Measurements from ENCODE around the gene MPDU1.

Gene MPDU1

GRCh38 chr17:7549401-7550055, 34.1 kb upstream of the MPDU1 start:
- Histone ChIP-seq H3K36me3 (ENCODE audit: insufficient read depth, low read length) (no peaks in the 10 kb centered on the region), H3K27me3 (ENCODE audit: insufficient read depth, low read length, poor library complexity) (peaks cover 5% of the 10 kb centered on the region), H3K9me3 (ENCODE audit: insufficient read depth, low read length, severe bottlenecking) (no peaks in the 10 kb centered on the region), H2AFZ (ENCODE audit: low read depth, low read length) (no peak overlapping the region), H3K4me3 (ENCODE audit: low read depth in 1 of 2, low read length in 2 of 2) (no peak overlapping the region), H4K20me1 (ENCODE audit: insufficient read depth, low read length) (no peaks in the 10 kb centered on the region), H3K4me1 (ENCODE audit: insufficient read depth, low read length) (peaks cover 53% of the 10 kb centered on the region), H3K79me2 (ENCODE audit: insufficient read depth, low read length) (no peaks in the 10 kb centered on the region), H3K4me2 (ENCODE audit: insufficient read depth, low read length) (peak overlapping the region; percentile 73), H3K27ac (ENCODE audit: low read length) (peak overlapping the region; percentile 45), H3K9ac (ENCODE audit: low read depth, low read length) (peak overlapping the region; percentile 60; the same call in 1 of the 2 replicates)
- no peak for DNase-seq
- TF ChIP-seq CTCF (IDR thresholded peaks at IDR 0.05; ENCODE audit: borderline replicate concordance, extremely low read depth, low read length, poor library complexity, severe bottlenecking) (no peak), EZH2 (IDR thresholded peaks at IDR 0.05; ENCODE audit: borderline replicate concordance, low read depth, low read length, severe bottlenecking) (no peak)
- no peak; the same call in 2 of the 3 replicates for ATAC-seq (ENCODE audit: insufficient read depth, low read depth)

GRCh38 chr17:7550344-7550743, 33.3 kb upstream of the MPDU1 start:
- DNase-seq (no peak), ATAC-seq (ENCODE audit: insufficient read depth, low read depth) (no peak)
- Histone ChIP-seq H2AFZ (ENCODE audit: low read depth, low read length) (no peak overlapping the region), H3K4me3 (ENCODE audit: low read depth in 1 of 2, low read length in 2 of 2) (no peak overlapping the region), H3K9me3 (ENCODE audit: insufficient read depth, low read length, severe bottlenecking) (no peaks in the 10 kb centered on the region), H3K4me2 (ENCODE audit: insufficient read depth, low read length) (no peak overlapping the region), H3K27ac (ENCODE audit: low read length) (peak overlapping the region; percentile 23), H3K9ac (ENCODE audit: low read depth, low read length) (no peak overlapping the region), H3K36me3 (ENCODE audit: insufficient read depth, low read length) (no peaks in the 10 kb centered on the region), H3K79me2 (ENCODE audit: insufficient read depth, low read length) (no peaks in the 10 kb centered on the region), H3K27me3 (ENCODE audit: insufficient read depth, low read length, poor library complexity) (peaks cover 5% of the 10 kb centered on the region), H4K20me1 (ENCODE audit: insufficient read depth, low read length) (no peaks in the 10 kb centered on the region), H3K4me1 (ENCODE audit: insufficient read depth, low read length) (peaks cover 53% of the 10 kb centered on the region)
- TF ChIP-seq EZH2 (IDR thresholded peaks at IDR 0.05; ENCODE audit: borderline replicate concordance, low read depth, low read length, severe bottlenecking) (no peak), CTCF (IDR thresholded peaks at IDR 0.05; ENCODE audit: borderline replicate concordance, extremely low read depth, low read length, poor library complexity, severe bottlenecking) (no peak)

DNA sequence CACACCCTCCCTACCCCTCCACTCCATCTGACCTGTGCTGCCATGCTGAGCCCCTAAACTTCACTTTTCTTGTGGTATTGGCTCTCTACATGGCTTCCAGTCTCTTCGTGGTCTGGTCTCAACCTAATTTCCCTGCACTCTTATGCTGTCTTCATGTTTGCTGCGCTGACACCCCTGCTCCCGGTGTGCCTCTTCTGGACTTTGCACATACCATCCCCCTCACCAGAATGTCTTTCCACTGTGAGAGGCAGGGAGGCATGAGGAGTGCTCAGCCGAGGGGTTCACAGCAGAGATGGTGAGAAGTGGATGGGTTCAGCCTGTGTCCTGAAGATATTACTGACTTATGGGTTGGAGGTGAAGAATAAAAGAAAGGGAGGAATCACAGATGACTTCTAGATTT, 32.3 kb upstream of the MPDU1 start:
- Histone ChIP-seq H3K9ac (ENCODE audit: low read depth, low read length) (no peak overlapping the region; the same call in 1 of the 2 replicates), H3K4me3 (ENCODE audit: low read depth in 1 of 2, low read length in 2 of 2) (no peak overlapping the region)
- ATAC-seq (ENCODE audit: insufficient read depth, low read depth) = no peak

More for the DNA sequence above, 32.3 kb upstream of the MPDU1 start:
- no peak overlapping the region for H3K4me2 ChIP-seq (ENCODE audit: insufficient read depth, low read length)
- no peak for TF ChIP-seq CTCF (IDR thresholded peaks at IDR 0.05; ENCODE audit: borderline replicate concordance, extremely low read depth, low read length, poor library complexity, severe bottlenecking)
- no peak for TF ChIP-seq EZH2 (IDR thresholded peaks at IDR 0.05; ENCODE audit: borderline replicate concordance, low read depth, low read length, severe bottlenecking)
- no peaks in the 10 kb centered on the region for H3K36me3 ChIP-seq (ENCODE audit: insufficient read depth, low read length)
- H2AFZ ChIP-seq (ENCODE audit: low read depth, low read length) = no peak overlapping the region
- H4K20me1 ChIP-seq (ENCODE audit: insufficient read depth, low read length) = no peaks in the 10 kb centered on the region
- peaks cover 53% of the 10 kb centered on the region for H3K4me1 ChIP-seq (ENCODE audit: insufficient read depth, low read length)
- no peak for DNase-seq
- no peaks in the 10 kb centered on the region for H3K79me2 ChIP-seq (ENCODE audit: insufficient read depth, low read length)
- peaks cover 5% of the 10 kb centered on the region for H3K27me3 ChIP-seq (ENCODE audit: insufficient read depth, low read length, poor library complexity)
- peak overlapping the region; percentile 75 for H3K27ac ChIP-seq (ENCODE audit: low read length)
- no peaks in the 10 kb centered on the region for H3K9me3 ChIP-seq (ENCODE audit: insufficient read depth, low read length, severe bottlenecking)

Data from DND-41 (cell line).